ENCODE results near the gene SPHK1.

Gene SPHK1

DNA sequence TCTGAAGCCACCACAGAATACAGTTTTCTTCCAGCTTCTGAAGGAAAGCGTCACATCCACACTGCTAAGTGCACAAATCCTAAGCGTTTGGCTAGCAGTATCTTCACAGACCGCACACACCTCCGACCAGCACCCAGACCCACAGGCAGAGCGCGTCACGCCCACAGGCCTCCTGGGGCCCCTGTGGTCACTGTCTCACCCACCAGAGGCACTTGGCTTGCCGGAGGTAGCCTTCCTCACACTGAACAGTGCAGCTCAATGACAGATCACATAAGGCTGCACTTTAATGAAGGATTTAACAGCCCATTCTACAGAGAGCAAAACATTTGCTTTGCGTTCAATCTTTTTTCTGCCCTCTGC, 21.2 kb downstream of the SPHK1 start:
- peaks cover 51% of the 10 kb centered on the region for H3K36me3 Mint-ChIP-seq (ENCODE audit: low read depth)
- peaks cover 24% of the 10 kb centered on the region for H3K4me1 Mint-ChIP-seq
- no peaks in the 10 kb centered on the region for H3K9me3 Mint-ChIP-seq
- no peak overlapping the region for H3K27ac Mint-ChIP-seq
- H3K27me3 Mint-ChIP-seq (ENCODE audit: low read depth, poor library complexity) = peaks cover 3% of the 10 kb centered on the region
- TF ChIP-seq, protein P1, sequence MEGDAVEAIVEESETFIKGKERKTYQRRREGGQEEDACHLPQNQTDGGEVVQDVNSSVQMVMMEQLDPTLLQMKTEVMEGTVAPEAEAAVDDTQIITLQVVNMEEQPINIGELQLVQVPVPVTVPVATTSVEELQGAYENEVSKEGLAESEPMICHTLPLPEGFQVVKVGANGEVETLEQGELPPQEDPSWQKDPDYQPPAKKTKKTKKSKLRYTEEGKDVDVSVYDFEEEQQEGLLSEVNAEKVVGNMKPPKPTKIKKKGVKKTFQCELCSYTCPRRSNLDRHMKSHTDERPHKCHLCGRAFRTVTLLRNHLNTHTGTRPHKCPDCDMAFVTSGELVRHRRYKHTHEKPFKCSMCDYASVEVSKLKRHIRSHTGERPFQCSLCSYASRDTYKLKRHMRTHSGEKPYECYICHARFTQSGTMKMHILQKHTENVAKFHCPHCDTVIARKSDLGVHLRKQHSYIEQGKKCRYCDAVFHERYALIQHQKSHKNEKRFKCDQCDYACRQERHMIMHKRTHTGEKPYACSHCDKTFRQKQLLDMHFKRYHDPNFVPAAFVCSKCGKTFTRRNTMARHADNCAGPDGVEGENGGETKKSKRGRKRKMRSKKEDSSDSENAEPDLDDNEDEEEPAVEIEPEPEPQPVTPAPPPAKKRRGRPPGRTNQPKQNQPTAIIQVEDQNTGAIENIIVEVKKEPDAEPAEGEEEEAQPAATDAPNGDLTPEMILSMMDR (IDR thresholded peaks at IDR 0.05) = no peak
- DNase-seq = no peak
- H3K4me3 Mint-ChIP-seq = no peak overlapping the region

DNA sequence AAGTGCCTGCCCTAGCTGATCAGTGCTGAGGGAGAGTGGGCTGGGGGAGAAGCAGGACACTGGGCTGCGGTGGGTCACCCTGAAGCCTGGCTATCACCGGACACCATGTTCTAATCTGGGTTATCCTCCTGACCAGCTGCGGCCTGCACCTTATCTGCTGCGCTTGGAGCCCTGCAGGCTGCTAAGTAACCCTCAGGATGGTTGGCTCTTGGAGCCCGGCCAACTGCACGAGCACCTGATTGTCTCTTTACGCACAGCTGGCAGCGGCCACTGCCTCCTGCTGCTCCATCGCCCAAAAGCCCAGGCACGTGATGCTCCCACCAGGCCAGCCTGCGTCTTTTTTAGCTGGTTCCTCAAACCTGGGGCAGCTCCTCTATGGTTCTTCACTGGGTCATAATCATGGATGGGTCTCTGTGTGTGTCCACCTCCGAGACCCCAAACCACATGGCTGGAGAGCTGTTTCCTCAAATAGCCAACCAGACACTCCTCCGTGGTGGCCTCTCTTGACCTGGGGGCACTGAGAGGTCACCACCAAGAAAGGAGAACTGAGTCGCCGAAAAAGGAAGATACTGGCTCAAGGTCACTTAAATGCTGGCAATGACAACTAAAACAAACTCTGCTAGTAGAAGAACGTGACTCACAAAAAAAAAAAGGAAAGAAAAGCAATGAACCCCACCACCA, 21.7 kb downstream of the SPHK1 start:
- no peak overlapping the region for H3K27ac Mint-ChIP-seq
- H3K36me3 Mint-ChIP-seq (ENCODE audit: low read depth) = peaks cover 46% of the 10 kb centered on the region
- no peaks in the 10 kb centered on the region for H3K9me3 Mint-ChIP-seq
- no peak overlapping the region for H3K4me3 Mint-ChIP-seq
- TF ChIP-seq, protein P1 (IDR thresholded peaks at IDR 0.05) = no peak
- peaks cover 24% of the 10 kb centered on the region for H3K4me1 Mint-ChIP-seq
- DNase-seq = no peak
- H3K27me3 Mint-ChIP-seq (ENCODE audit: low read depth, poor library complexity) = peaks cover 3% of the 10 kb centered on the region

DNA sequence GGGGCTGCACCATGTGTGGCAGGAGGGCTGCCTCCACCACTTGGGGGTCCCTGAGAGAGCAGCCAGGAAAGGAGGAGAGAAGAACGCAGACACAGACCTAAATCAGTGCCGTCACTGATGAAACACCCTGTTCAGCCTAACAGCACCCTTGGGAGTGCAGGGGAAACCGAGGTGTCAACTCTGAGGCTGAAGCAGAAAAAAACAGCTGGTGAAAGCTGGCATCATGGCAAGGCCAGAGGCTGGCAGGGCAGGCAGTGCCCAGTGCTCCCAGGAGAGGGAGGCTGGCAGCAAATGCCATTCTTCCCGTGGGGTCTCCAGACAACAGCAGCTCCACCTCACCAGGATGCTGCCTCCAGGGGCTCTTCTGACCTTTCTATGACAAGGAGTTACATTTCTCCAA, 23.1 kb downstream of the SPHK1 start:
- TF ChIP-seq, protein P1 (IDR thresholded peaks at IDR 0.05) = no peak
- Mint-ChIP-seq H3K4me1 (peaks cover 24% of the 10 kb centered on the region), H3K36me3 (ENCODE audit: low read depth) (peaks cover 33% of the 10 kb centered on the region), H3K27me3 (ENCODE audit: low read depth, poor library complexity) (peaks cover 3% of the 10 kb centered on the region), H3K9me3 (no peaks in the 10 kb centered on the region), H3K27ac (no peak overlapping the region), H3K4me3 (no peak overlapping the region)
- DNase-seq = no peak

DNA sequence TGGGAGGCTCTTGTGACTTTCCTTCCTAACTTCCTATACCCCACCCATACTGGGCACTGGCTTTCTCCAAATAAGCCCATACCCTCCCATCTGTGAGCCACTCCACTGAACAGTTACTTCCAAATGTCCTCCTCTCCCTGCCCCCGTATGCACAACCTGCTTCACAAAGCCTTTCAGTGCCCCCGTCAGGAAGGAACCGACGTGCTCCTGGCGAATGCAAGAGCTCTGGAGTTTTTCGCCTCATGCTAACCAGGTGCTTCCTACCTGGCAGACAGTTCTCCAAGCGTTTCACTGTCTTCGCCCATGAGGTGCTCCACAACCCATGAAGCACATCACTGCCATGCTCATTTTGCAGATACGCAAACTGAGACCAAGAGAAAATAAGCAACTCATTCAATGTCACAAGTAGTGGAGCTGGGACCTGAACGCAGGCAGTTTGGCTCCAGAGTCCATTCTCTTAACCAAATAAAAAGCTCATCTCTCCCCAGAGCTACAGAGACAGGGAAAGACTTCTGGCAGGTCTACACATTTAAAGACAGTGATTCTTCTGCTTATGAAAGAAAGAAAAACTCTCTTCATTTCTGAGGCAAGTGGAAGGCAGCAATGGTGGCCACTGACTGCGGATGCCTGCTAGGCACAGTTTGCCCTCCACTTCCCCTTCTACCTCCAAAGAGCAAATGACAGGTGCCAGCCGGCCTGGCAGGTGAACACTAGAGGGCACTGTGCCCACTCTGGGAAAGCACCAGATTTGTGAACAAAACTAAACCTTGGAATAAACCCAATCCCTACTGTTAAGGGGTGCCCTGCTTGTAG, 23.8 kb downstream of the SPHK1 start:
- Mint-ChIP-seq H3K27ac (no peak overlapping the region), H3K4me1 (peaks cover 24% of the 10 kb centered on the region)

DNA sequence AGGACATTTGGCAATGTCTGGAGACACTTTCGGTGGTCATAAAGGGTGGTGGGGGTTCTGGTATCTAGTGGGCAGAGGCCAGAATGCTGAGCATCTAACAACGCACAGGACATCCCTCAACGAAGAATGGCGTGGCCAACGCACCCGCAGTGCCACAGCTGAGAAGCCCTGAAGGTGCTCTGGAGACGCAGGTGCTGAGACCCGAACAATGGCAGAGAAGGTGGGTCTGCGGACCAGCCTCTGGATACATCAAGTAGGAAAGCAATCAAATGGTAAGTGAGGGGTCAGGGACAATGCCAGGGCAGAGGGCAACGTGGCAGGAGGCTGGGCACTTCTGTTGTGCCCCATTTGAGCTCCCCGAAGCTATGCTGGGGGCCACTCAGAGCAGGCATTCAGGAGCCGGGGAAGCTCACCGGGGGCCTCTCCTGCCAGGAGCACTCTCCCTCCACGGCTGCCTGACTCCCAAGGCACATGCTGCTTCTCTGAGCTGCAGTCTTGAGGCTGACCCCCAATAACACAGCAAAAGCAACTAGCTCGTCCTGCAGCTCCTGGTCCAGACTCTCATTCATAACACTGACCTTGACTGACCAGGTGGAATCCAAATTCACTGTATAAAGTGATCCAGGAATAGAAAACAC, 26.0 kb downstream of the SPHK1 start:
- peaks cover 8% of the 10 kb centered on the region for H3K36me3 Mint-ChIP-seq (ENCODE audit: low read depth)
- no peak overlapping the region for H3K27ac Mint-ChIP-seq
- no peak for DNase-seq
- TF ChIP-seq, protein P1 (IDR thresholded peaks at IDR 0.05) = no peak
- H3K4me3 Mint-ChIP-seq = no peak overlapping the region
- peaks cover 7% of the 10 kb centered on the region for H3K27me3 Mint-ChIP-seq (ENCODE audit: low read depth, poor library complexity)
- H3K9me3 Mint-ChIP-seq = no peaks in the 10 kb centered on the region
- peaks cover 38% of the 10 kb centered on the region for H3K4me1 Mint-ChIP-seq

More for the DNA sequence above, 23.8 kb downstream of the SPHK1 start:
- TF ChIP-seq, protein P1 (IDR thresholded peaks at IDR 0.05) = peak; percentile 82
- H3K27me3 Mint-ChIP-seq (ENCODE audit: low read depth, poor library complexity) = peaks cover 7% of the 10 kb centered on the region
- peak; percentile 71 for DNase-seq
- no peak overlapping the region for H3K4me3 Mint-ChIP-seq
- H3K36me3 Mint-ChIP-seq (ENCODE audit: low read depth) = peaks cover 26% of the 10 kb centered on the region
- no peaks in the 10 kb centered on the region for H3K9me3 Mint-ChIP-seq

Measured in nephron progenitor cell (in vitro differentiated cells).